HG02981 (cell line): Measurements from ENCODE around the gene C16orf92.

Experiments
- ATAC-seq: cut with Tn5 transposase; IDR thresholded peaks from one replicate; pipeline ENCODE4 v1.9.1; 2021; ENCODE audit warnings: mild to moderate bottlenecking, moderate library complexity; ENCODE audit not compliant: unreplicated experiment

C16orf92 gene

GRCh38 chr16:30022887-30023286, at the start of gene C16orf92:
C16orf92 (plus strand) TSS chr16:30023198; CDS start chr16:30023341, 143 bp downstream.
- no peak for ATAC-seq

GRCh38 chr16:29973384-29974246, 49.4 kb upstream of the C16orf92 start, which contains the start of gene TAOK2:
TAOK2 (plus strand) TSS chr16:29973868; CDS start chr16:29977773, 3,905 bp downstream.
- ATAC-seq, result peak; percentile 86

GRCh38 chr16:29974291-29975133, 48.5 kb upstream of the C16orf92 start:
- no peak for ATAC-seq

GRCh38 chr16:29975134-29975538, 47.9 kb upstream of the C16orf92 start:
- ATAC-seq, result no peak

- ATAC-seq, result no peak
Measured at GRCh38 chr16:29975811-29976511, 47.0 kb upstream of the C16orf92 start.

GRCh38 chr16:29977063-29977825, 45.8 kb upstream of the C16orf92 start:
- ATAC-seq, result no peak

- ATAC-seq, result no peak
Measured at GRCh38 chr16:29978081-29978480, 44.9 kb upstream of the C16orf92 start.

- no peak for ATAC-seq
Measured at GRCh38 chr16:29978564-29979270, 44.3 kb upstream of the C16orf92 start.

- no peak for ATAC-seq
Measured at GRCh38 chr16:29982560-29983419, 40.2 kb upstream of the C16orf92 start.

- ATAC-seq, result no peak
Measured at GRCh38 chr16:29983420-29984136, 39.4 kb upstream of the C16orf92 start.

- ATAC-seq, result no peak
Measured at GRCh38 chr16:29984137-29984763, 38.7 kb upstream of the C16orf92 start.

- no peak for ATAC-seq
Measured at GRCh38 chr16:29984764-29985147, 38.2 kb upstream of the C16orf92 start.

GRCh38 chr16:29985271-29985811, 37.7 kb upstream of the C16orf92 start:
- ATAC-seq, result no peak

- ATAC-seq, result no peak
Measured at GRCh38 chr16:29986231-29986630, 36.8 kb upstream of the C16orf92 start.

GRCh38 chr16:29986931-29987330, 36.1 kb upstream of the C16orf92 start:
- ATAC-seq, result no peak

- ATAC-seq, result no peak
Measured at GRCh38 chr16:29987371-29988085, 35.5 kb upstream of the C16orf92 start.
